ENCODE measurements around the gene PRKD1.
"Not testable (repeated sequence)": the region's sequence is repeated elsewhere in the genome, so short reads cannot be mapped to it uniquely, and the experiment has no call there.

The PRKD1 gene

GRCh38 chr14:29789475-29789874 is 138.2 kb downstream of the PRKD1 start:
- no peak for DNase-seq

DNA sequence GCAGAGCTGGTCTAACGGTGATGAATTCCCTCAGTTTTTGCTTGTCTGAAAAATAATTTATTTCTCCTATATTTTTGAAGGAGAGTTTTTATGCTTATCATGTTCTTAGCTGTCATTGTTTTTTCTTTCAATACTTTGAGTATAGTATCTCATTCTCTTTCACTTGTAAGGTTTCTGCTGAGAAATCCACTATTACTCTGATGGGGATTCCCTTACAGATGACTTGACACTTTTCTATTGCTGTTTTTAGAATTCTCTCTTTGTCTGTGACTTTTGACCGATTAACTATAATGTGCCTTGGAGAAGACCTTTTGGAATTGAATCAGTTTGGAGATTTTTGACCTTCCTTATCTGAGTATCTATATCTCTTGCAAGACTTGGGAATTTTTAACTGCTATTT is 139.6 kb downstream of the PRKD1 start:
- no peak for DNase-seq

GRCh38 chr14:29783556-29783955 is 144.1 kb downstream of the PRKD1 start:
- DNase-seq, result no peak

DNA sequence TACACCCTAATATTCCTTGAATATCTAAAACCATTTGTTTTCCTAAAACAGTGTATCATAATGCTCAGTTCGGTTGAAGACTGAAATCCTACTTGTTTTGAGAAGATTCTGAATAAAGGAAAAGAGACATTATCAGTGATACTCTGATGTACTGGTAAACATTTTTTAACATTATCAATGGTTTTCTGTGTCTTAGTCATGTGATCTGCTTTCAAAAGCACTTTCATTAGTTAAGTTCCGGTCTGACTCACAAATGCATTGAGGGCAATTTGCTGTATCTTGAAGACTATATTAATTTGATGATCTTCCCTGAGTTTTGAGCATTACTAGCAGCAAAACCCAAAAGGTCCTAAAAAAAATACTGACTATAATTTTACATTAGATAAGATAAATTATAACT is 145.6 kb downstream of the PRKD1 start:
- no peak for DNase-seq

- DNase-seq, result not testable (repeated sequence)
Measured at GRCh38 chr14:29777142-29777541, 150.5 kb downstream of the PRKD1 start.

- no peak for DNase-seq
Measured at GRCh38 chr14:29773990-29774389, 153.7 kb downstream of the PRKD1 start.

DNA sequence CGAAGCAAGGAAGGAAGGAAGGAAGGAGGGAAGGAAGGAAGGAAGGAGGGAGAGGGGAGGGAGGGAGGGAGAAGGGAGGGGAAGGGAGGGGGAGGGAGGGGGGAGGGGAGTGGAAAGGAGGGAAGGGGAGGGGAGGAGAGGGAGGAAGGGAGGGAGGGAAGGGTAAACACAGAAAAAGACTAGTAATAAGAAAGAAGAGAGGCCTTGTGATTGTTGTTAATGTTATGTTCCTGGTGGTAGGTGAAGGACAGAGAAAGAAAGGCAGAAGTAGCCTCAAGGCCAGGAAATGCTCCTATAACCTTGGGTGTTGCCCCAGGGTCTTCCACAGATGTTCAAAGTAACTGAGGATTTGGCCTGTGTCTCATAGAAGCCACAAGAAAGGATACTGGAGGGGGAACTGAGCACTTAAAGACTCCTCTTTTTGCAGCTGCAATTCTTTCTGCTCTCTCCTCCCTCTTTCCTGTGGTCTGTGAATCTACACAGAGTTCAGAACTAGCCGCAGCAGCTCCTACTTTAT is 164.2 kb downstream of the PRKD1 start:
- DNase-seq, result no peak

- no peak for DNase-seq
Measured at GRCh38 chr14:29759521-29760340, 167.9 kb downstream of the PRKD1 start.

- no peak for DNase-seq
Measured at GRCh38 chr14:29757711-29758233, 169.9 kb downstream of the PRKD1 start.

DNA sequence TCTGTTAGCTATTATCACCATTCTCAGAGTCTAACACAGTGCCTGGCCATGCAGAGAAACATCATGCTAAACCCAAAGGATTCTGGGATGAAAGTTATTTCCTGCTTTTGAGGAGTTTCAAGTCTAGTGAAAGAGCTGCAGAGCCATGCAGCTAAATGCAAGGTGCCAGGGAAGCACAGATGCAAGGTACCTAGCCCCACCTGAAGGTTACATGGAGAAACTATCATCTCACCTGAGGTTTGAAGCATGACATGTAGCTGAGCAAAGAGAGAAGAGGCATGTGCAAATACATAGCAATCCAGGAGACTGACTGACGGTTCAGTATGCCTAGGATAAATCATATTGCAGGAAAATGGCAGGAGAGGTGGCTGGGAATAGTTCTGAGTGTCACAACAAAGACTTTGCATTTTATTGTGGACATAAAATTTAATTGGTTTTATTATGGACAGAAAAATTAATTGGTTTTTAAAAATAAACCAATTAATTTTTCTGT is 170.4 kb downstream of the PRKD1 start:
- DNase-seq, result no peak

DNA sequence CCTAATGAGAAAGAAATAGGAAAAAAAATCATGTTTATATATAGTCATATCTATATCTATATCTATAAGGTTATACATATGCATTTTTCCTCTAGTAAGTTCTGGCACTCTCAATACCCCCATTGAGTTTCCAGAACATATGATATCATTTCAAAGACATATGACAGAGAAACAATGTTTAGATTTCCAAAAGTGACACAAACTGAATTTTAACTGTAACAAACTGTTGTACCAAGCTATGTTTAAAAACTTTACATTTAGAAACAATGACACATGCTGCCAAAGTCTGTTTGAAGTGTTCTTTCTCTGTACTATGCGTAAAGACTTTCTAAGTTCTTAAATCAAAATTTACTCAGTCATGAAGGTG is 171.6 kb downstream of the PRKD1 start:
- no peak for DNase-seq

DNA sequence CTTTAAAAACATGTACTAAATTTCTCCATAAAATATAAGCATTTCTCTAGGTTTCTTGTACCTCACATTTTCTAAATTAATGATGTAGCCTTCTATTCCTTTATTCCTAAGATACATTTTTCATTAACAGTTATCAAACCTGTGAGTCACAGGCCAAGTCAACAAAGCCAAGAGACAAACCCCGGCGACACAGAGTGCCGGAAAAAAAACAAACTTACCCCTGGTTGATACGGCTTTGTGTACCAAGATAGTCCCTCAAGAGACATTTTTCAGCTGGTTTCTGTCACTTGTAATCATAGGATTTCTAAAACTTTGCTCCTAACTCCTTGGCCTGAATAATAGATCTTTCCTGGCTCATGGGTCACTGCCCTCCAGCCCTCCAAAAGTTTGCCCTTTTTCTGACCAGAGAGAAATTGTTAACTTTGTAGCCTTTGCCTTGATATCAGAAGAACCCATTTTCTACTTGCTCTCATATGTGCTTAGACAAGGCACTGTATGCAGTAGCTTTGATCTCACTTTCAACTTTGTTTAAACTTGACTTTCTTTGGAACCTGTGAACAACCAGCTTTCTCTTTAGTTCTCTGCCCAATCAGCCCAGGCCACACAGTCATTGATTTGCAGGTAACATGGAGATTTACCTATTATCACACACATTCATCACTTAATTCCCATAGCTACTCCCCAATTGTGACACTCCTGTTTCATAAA is 172.2 kb downstream of the PRKD1 start:
- DNase-seq, result no peak

DNA sequence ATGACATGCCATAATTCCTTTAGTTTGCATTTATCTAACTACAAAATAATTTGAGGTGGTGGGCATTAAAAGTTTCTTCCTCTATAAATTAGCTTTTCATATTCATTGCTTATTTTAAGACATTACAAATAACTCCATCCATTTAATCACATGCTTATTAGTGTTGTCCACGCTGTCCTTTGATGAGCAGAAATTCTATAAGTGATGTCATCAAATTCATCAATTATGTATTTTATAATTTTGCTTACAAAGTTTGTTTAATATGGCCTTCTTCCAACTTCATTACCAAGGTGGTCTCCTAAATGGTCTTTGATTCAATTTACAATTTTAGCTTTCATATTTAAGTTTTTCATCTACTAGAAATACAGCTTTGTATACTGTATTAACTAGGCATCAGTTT is 173.5 kb downstream of the PRKD1 start:
- DNase-seq, result no peak

- DNase-seq, result no peak
Measured at GRCh38 chr14:29752221-29752923, 175.3 kb downstream of the PRKD1 start.

GRCh38 chr14:29749829-29750228 is 177.8 kb downstream of the PRKD1 start:
- DNase-seq, result no peak

DNA sequence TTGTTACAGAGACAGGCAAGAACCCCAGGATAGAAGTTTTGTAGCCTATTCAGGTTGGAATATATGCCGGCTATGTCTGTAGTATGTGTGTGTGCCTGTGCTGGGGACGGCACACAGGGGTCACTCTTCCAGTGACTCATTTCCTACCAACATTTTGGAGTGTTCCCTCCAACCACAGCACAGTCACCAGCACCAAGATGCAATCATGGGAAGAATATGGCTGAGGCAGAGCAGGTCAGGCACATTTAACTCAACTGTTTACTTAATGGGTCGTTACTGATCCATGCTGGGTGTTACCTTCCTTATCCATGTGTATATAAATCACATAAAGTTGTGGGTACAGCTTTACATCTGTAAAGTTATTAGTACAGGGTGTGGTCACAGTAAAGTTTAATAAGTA is 178.3 kb downstream of the PRKD1 start:
- DNase-seq, result no peak

DNA sequence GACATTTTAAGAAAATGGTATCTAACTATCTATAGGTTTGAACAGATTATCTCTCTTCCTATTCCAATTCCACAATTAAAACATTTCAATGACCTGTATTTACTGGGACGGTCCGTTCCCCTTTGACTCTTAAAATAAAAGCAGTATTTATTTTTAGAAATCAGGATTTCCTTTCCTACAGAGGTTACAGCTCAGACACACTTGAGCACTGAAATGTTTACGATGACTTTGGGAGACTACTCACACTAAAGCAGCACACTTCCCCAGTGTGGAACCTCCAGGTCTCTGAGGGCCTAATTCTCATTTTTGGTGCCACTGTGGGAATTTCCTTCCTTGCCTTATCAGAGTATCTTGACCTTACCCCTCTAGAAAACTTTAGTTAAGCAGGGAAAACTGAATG is 181.8 kb downstream of the PRKD1 start:
- no peak for DNase-seq

DNA sequence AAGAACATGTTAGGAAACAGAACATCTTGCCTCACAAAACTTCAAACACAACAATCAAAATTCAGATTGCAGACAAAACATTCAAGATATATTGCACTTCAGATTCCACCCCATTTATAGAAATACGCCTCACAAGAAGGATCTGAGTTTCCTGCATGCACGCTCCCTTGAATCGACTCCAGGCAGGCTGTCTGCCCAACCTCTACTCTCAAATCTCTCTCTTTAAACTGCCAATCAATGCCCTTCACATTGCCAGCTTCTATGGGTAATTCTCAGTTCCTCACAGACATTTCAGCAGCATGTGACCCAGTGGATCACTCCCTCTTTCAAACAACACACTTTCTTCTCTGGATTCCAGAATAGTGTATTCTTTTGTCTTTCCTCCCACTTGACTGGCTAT is 184.1 kb downstream of the PRKD1 start:
- DNase-seq, result no peak

GRCh38 chr14:29741909-29742401 is 185.7 kb downstream of the PRKD1 start:
- DNase-seq, result no peak

DNA sequence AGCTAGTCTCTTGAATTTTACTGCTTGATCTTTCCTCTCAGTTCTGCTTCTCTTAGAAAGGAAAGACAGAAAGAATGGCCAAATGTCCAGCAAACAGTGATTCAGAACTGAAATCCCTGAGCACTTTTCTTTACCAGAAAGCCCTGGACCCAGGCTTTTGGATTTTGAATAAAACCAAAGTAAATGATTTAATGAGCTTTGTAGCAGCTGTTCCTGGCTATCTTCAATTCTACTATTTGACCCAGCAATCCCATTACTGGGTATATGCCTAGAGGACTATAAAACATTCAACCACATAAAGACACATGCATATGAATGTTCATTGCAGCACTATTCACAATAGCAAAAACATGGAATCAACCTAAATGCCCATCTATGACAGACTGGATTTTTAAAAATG is 187.2 kb downstream of the PRKD1 start:
- no peak for DNase-seq

DNA sequence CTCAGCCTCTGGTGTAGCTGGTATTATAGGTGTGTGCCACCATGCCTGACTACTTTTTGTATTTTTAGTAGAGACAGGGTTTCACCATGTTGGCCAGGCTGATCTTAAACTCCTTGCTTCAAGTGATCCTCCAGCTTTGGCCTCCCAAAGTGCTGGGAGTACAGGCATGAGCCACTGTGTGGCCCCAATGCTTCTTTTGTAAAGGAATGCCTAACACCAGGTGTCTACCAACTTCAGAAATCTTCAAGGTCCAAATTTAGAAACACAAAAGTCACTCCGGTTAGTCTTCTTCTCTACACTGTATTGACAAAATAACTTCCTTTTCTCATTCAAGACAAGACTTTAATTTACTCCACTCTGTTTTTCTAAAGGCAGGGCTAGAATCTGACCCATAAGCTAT is 188.7 kb downstream of the PRKD1 start:
- DNase-seq, result no peak

DNA sequence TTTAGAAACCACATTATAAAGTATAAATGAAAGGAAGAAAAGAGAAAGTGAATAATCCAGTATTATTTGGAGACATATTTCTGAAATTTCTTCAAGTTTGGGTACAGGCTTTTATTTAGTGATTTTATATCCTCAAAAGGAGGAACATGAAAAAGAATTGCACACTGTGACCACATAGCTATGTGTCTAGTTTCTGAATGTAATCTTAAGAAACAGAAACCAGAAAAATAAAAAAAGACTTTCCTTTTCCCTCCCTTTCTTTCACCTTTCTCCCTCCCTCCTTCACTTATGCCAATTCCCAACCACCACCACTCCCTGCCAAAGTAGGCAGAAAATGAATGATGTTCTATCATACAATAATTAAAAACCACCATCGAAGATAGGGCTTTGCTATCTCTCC is 189.6 kb downstream of the PRKD1 start:
- no peak for DNase-seq

DNA sequence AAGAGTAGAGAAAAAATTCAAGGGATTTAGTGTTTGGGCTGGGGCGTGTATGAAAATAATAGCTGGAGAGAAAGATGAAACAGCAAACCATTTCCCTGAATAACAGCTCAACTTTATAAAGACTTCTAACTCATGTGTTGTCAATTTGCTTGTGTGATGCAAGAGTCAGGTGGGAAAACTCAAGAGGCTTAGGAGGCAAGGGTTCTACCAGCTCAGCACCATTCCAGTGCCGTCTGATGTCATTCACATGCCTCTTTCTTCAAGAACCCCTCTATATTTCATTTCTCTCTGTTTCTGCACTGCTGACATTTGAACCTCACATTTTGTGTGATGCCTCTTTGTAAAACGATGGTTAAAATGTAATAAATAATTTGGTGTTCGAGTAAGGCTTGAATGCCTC is 192.2 kb downstream of the PRKD1 start:
- no peak for DNase-seq

All from hematopoietic multipotent progenitor cell treated with erythropoietin and hydrocortisone succinate and interleukin-3 and kit ligand, for 4 days (in vitro differentiated cells).